ENCODE measurements around the gene ACTG1.

DNA sequence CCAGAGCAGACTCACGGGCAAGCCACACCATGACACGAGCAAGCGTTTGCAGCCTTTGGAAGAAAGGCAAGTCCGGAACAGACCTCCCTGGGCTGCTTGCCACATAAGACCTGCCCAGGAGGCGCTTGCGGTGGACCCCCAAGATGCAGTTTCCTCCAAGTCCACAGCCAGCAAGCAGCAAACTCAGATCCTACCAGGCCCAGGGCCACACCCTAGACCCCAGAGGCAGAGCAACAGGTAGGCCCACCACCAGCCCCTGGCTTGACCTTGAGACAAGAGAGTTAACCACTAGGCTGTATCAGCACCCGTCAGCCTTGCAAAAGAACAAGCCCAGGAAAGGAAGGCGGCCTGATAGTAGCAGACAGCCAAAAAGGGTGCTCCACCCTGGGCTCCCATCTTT, 37.2 kb upstream of the ACTG1 start:
- TF ChIP-seq, protein P1, sequence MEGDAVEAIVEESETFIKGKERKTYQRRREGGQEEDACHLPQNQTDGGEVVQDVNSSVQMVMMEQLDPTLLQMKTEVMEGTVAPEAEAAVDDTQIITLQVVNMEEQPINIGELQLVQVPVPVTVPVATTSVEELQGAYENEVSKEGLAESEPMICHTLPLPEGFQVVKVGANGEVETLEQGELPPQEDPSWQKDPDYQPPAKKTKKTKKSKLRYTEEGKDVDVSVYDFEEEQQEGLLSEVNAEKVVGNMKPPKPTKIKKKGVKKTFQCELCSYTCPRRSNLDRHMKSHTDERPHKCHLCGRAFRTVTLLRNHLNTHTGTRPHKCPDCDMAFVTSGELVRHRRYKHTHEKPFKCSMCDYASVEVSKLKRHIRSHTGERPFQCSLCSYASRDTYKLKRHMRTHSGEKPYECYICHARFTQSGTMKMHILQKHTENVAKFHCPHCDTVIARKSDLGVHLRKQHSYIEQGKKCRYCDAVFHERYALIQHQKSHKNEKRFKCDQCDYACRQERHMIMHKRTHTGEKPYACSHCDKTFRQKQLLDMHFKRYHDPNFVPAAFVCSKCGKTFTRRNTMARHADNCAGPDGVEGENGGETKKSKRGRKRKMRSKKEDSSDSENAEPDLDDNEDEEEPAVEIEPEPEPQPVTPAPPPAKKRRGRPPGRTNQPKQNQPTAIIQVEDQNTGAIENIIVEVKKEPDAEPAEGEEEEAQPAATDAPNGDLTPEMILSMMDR (IDR thresholded peaks at IDR 0.05 in 4 of 5, conservative IDR thresholded peaks at IDR 0.05 in 1 of 5), result no peak
- TF ChIP-seq POLR2A (IDR thresholded peaks at IDR 0.05), result no peak
